Measurements from ENCODE around the gene TMED5.
A peak's percentile ranks its signal among the peaks of the same experiment; 100 is the strongest.

Gene TMED5

GRCh38 chr1:93151474-93151873 lies 28.7 kb downstream of the TMED5 start:
- H3K9me3 Mint-ChIP-seq, result no peaks in the 10 kb centered on the region
- H3K4me3 Mint-ChIP-seq, result no peak overlapping the region
- peaks cover 40% of the 10 kb centered on the region for H3K36me3 Mint-ChIP-seq (ENCODE audit: low read depth)
- peaks cover 8% of the 10 kb centered on the region for H3K4me1 Mint-ChIP-seq
- no peak for DNase-seq
- H3K27ac Mint-ChIP-seq, result peak overlapping the region; percentile 5
- no peaks in the 10 kb centered on the region for H3K27me3 Mint-ChIP-seq (ENCODE audit: low read depth, poor library complexity)
- TF ChIP-seq CTCF (IDR thresholded peaks at IDR 0.05), result no peak

- H3K27ac Mint-ChIP-seq, result peak overlapping the region; percentile 31
- no peaks in the 10 kb centered on the region for H3K27me3 Mint-ChIP-seq (ENCODE audit: low read depth, poor library complexity)
- H3K9me3 Mint-ChIP-seq, result no peaks in the 10 kb centered on the region
- H3K4me1 Mint-ChIP-seq, result peaks cover 8% of the 10 kb centered on the region
- DNase-seq, result no peak
- H3K4me3 Mint-ChIP-seq, result no peak overlapping the region
- TF ChIP-seq CTCF (IDR thresholded peaks at IDR 0.05), result no peak
- H3K36me3 Mint-ChIP-seq (ENCODE audit: low read depth), result peaks cover 35% of the 10 kb centered on the region
Observed at GRCh38 chr1:93150729-93151128, 29.5 kb downstream of the TMED5 start.

- Mint-ChIP-seq H3K4me1 (peaks cover 8% of the 10 kb centered on the region), H3K27me3 (ENCODE audit: low read depth, poor library complexity) (no peaks in the 10 kb centered on the region), H3K9me3 (no peaks in the 10 kb centered on the region), H3K36me3 (ENCODE audit: low read depth) (peaks cover 38% of the 10 kb centered on the region), H3K4me3 (no peak overlapping the region), H3K27ac (peak overlapping the region; percentile 46)
- TF ChIP-seq CTCF (IDR thresholded peaks at IDR 0.05), result no peak
- no peak for DNase-seq
Observed at GRCh38 chr1:93148001-93148400, 32.2 kb downstream of the TMED5 start.

DNA sequence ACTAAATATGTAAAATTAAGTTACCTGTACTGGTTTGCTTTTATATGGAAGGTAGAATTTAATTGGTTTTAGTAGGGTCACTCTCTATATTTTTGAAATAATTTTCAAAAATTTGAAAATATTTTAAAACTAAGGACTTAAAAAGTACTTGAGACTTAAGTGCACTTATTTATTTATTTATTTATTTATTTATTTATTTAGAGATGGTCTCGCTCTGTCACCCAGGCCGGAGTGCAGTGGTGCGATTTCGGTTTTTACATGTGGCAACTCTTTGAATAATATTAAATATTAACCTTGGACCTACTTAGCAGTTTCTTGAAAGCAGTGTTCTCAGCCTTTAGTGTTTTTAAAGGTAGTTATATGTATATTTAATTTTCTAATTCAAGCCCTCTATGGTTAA lies 36.4 kb downstream of the TMED5 start:
- Mint-ChIP-seq H3K4me1 (no peaks in the 10 kb centered on the region), H3K9me3 (no peaks in the 10 kb centered on the region)

GRCh38 chr1:93143136-93143535 lies 37.1 kb downstream of the TMED5 start:
- Mint-ChIP-seq H3K27ac (no peak overlapping the region), H3K4me3 (no peak overlapping the region), H3K36me3 (ENCODE audit: low read depth) (peaks cover 49% of the 10 kb centered on the region), H3K4me1 (no peaks in the 10 kb centered on the region), H3K9me3 (no peaks in the 10 kb centered on the region), H3K27me3 (ENCODE audit: low read depth, poor library complexity) (no peaks in the 10 kb centered on the region)
- no peak for DNase-seq
- TF ChIP-seq CTCF (IDR thresholded peaks at IDR 0.05), result no peak

More for the DNA sequence above, 36.4 kb downstream of the TMED5 start:
- no peak overlapping the region for H3K4me3 Mint-ChIP-seq
- H3K36me3 Mint-ChIP-seq (ENCODE audit: low read depth), result peaks cover 49% of the 10 kb centered on the region
- H3K27me3 Mint-ChIP-seq (ENCODE audit: low read depth, poor library complexity), result no peaks in the 10 kb centered on the region
- no peak overlapping the region for H3K27ac Mint-ChIP-seq
- no peak for DNase-seq
- no peak for TF ChIP-seq CTCF (IDR thresholded peaks at IDR 0.05)

- Mint-ChIP-seq H3K4me1 (no peaks in the 10 kb centered on the region), H3K27me3 (ENCODE audit: low read depth, poor library complexity) (no peaks in the 10 kb centered on the region), H3K4me3 (no peak overlapping the region), H3K9me3 (no peaks in the 10 kb centered on the region), H3K27ac (peak overlapping the region; percentile 10), H3K36me3 (ENCODE audit: low read depth) (peaks cover 57% of the 10 kb centered on the region)
- no peak for DNase-seq
- TF ChIP-seq CTCF (IDR thresholded peaks at IDR 0.05), result no peak
Observed at GRCh38 chr1:93142161-93142560, 38.1 kb downstream of the TMED5 start.
